Right lung (tissue), 5 donors: ENCODE data around the gene INPP5D. TPM values are rescaled to one million over a fixed set of nuclear protein-coding genes. Genes with fewer than 3 reads are reported as not detected.

Experiments used
- DNase-seq, 2 donors: peaks; one replicate each; pipeline ENCODE4 v3.0.0-alpha.2; 2013
- polyA plus RNA-seq, 5 donors: library from polyadenylated mRNA; unstranded; fragments of 120-200 nt; gene quantifications; one replicate each; pipeline versions ENCODE4 v1.2.1 to v1.2.3, GENCODE V29; 2013; ENCODE audit warnings: inconsistent platforms in 1 of 5, low replicate concordance in 1 of 5; ENCODE audit not compliant: insufficient read length in 5 of 5, insufficient read depth in 1 of 5

The INPP5D gene
- polyA plus RNA-seq, 5 donors, result 8.4 to 14.6 (median 12.8) TPM

DNA sequence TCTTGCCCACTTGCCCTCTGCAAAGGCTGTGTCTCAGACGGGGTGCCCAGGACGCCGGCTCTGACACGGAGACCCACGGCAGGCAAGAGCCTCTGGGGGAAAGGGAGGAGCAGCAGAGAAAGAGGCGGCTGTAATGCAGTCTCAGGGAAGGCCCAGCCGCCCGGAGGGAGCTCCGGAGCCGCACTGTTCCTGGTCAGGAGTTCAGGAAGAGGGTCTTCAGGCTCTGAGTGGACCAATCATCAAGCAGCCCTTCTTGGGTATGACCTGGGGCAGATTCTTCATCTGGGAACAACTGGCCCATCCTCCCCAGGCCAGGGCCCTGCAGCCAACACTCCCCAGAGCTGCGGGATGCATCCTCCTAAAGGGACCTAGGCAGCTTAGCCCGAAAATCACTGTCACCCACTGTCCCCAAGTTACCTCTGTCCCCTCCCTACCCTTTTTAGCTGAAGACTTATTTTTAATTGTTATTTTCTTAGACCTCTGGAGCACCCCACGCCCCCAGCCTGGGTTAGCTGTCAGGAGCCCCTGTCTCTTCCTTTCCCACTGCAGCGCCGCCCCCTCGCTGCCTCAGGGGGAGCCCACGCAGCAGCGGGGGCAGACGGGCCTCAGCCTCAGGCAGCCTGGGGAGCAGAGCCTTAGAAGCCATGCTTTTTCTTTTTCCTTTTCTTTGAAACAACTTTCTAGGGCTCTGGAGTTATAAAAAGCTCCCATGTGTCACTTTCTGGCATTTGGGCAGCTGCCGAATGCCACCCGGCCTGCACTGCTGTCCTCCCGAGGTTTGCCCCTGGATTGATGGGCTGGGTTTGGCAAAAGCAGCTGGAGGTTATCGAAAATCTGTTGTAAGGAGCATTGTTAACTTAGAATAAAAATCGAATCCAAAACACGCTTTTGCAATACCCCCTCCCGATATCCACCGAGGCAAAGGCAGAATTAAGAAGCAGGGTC lies 28.3 kb upstream of the INPP5D start:
- no peak for DNase-seq

- no peak for DNase-seq
Measured at GRCh38 chr2:233032551-233033320, 27.4 kb upstream of the INPP5D start, which contains the start of gene NEU2. Gene NEU2 (plus strand): TSS chr2:233032672. CDS start chr2:233032672, 0 bp downstream.

DNA sequence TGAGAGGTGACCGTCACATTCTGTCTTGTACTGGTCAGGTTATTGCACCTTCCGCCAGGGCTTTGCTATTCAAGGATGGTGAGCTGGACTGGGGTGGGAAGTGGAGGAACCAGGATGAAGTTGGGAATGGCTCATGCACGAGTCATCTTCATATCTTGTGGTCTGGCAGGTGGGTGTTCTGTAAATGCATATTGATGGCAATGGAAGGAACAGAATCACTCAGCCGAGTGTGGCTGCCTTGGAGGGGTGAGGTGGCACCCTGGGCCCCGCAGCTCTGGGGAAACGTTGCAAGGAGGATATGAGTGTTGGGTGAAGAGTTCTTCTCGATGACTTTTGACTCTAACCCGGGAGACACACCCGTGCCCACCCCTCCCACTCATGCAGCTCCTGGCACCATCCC lies 26.5 kb upstream of the INPP5D start:
- no peak for DNase-seq

DNA sequence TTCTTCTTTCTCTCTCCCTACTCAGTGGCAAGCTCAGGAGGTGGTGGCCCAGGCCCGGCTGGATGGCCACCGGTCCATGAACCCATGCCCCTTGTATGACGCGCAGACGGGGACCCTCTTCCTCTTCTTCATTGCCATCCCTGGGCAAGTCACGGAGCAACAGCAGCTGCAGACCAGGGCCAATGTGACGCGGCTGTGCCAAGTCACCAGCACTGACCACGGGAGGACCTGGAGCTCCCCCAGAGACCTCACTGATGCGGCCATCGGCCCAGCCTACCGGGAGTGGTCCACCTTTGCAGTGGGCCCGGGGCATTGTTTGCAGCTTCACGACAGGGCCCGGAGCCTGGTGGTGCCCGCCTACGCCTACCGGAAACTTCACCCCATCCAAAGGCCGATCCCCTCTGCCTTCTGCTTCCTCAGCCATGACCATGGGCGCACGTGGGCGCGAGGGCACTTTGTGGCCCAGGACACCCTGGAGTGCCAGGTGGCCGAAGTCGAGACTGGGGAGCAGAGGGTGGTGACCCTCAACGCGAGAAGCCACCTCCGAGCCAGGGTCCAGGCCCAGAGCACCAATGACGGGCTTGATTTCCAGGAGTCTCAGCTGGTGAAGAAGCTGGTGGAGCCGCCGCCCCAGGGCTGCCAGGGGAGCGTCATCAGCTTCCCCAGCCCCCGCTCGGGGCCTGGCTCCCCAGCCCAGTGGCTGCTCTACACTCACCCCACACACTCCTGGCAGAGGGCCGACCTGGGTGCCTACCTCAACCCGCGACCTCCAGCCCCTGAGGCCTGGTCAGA lies 25.9 kb upstream of the INPP5D start:
- DNase-seq, result no peak

DNA sequence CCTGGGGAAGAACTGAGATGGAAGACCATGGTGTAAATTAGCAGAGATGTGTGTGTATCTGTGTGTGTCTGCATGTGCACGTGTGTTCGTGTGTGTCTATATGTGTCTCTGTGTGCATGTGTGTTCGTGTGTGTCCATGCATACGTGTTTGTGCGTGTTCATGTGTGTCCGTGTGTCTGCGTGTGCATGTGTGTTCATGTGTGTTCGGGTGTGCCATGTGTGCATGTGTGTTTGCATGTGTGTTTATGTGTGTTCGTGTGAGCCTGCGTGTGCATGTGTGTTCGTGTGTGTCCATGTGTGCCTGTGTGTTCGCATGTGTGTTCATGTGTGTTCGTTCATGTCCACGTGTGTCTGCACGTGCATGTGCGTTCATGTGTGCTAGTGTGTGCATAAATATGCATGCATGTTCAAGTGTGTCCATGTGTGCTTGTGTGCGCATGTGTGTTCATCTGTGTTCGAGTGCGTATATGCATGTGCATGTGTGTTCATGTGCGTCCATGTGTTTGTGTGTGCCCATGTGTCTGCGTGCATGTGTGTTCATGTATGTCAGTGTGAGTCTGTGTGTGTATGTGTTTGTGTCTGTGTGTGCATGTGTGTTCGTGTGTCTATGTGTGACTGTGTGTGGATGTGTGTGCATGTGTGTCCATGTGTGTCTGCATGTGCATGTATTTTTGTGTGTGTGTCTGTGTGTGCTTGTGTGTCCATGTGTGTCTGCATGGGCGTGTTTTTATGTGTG lies 24.5 kb upstream of the INPP5D start:
- no peak for DNase-seq

GRCh38 chr2:233036162-233036838 lies 23.8 kb upstream of the INPP5D start:
- DNase-seq, result no peak

- DNase-seq, result no peak
Measured at GRCh38 chr2:233037078-233037477, 23.1 kb upstream of the INPP5D start.

DNA sequence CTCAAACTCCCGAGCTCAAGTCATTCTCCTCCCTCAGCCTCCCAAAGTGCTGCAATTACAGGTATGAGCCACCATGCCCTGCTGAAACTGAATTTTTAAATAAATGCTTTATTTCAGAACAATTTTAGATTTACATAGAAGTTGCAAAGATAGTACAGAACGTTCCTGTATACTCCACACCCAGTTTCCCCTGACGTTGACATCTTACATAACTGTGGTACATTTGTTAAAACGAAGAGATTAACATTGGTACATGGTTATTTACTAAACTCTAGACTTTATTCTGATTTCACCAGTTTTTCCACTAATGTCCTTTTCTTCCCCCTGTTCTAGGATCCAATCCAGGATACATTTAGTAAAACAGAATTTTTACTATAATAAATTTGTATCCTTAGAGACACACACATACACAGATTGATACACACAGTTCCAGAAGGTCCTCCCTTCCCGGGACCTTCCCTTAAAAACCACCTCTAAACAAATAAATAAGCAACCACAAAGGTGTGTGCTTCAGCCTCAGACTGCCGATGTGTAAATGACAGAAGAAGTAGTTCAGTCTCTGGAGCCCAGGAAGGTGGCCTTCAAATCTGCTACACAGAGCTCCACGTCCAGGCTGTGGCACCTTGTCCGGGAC lies 20.8 kb upstream of the INPP5D start:
- DNase-seq, result no peak

DNA sequence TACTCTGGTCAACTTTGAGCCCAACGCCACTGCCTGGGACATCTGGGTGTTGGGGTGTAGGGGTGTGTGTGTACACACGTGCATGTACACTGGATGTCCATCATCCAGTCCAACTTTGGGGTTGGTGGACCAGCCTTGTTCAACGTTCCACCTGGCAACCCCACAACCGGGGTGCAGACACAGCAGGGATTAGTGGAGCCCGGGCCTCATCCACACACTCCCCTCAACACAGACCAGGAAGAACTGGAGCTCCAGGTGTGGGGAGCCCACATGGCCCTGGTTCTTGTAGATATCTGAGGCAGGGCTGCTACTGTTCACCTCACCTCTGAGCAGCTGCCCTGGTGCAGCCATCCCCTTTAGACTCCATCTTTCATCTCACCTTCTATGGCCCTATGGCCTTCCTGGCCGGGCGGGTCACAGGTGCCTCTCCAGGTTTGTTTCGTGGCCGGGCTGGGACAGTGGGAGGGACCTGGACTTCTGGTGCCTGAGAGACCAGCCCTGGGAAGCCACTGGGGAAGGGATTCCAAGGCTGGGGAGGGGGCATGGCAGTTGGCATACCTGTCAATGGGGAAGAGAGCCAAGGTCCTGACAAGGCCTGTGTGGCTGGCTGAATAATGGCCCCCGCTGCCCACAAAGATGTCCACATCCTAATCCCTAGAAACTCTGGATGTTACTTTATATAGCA lies 20.2 kb upstream of the INPP5D start:
- DNase-seq, result no peak

DNA sequence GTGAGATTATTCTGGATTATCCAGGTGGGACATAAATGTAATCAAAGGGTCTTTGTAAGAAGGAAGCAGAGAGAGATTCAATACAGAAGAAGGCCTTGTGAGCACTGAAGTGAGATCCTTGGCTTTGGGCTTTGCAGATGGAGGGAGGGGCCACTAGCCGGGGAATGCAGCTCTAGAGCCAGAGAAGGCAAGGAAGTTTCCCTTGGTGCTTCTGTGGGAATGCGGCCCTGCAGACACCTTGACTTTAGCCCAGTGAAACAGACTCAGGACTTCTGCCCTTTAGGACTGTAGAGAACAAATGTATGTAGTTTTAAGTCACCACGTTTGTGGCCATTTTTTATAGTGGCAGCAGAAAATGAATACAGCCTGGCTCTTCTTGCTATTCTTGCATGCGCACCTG lies 19.6 kb upstream of the INPP5D start:
- DNase-seq, result no peak

DNA sequence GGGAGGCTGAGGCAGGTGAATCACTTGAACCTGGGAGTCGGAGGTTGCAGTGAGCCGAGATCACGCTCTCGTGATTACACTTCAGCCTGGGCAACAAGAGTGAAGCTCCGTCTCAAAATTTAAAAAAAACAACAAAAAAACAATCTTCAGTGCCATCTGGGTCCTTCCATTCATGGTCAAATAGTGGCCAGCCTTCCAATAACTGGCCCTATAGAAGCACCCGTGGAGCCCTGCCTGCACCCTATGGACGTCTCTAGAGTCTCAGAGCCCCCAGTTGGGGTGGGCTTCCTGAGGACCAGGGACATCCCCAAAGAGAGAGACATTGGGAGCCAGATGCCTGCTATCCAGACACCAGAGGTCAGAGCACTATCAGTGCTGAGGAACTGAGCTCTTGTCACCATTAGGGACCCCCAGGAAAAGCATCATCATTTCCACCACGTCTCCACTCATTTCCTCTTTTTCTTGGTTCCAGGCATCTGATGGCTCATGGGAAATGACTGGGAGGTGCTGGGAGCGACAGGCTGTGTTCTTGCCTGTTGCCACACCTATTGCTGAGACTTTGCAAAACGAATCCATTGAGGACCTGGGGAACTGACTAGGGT lies 18.3 kb upstream of the INPP5D start:
- DNase-seq, result no peak

GRCh38 chr2:233042549-233042948 lies 17.6 kb upstream of the INPP5D start:
- no peak for DNase-seq

- no peak for DNase-seq
Measured at GRCh38 chr2:233044974-233045605, 15.1 kb upstream of the INPP5D start.

GRCh38 chr2:233047206-233047605 lies 12.9 kb upstream of the INPP5D start:
- no peak for DNase-seq

DNA sequence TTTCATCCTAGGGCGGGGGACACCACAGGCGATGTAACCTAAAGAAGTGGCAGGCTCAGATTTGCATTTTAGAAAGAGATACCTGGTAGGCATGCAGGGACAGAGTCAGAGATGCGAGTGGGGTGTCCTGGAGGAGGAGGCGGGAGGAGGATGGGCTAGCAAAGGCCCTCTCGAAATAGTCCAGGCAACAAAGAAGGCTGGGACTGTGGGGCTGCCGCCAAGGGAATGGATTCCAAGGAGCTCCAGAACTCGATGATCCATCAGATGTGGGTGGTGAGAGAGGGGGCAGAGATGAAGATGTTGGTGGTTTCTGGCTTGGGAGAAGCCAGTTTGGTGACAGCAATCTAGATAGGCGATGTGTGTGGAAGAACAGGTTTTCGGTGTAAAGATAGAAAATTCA lies 12.5 kb upstream of the INPP5D start:
- DNase-seq, result no peak

DNA sequence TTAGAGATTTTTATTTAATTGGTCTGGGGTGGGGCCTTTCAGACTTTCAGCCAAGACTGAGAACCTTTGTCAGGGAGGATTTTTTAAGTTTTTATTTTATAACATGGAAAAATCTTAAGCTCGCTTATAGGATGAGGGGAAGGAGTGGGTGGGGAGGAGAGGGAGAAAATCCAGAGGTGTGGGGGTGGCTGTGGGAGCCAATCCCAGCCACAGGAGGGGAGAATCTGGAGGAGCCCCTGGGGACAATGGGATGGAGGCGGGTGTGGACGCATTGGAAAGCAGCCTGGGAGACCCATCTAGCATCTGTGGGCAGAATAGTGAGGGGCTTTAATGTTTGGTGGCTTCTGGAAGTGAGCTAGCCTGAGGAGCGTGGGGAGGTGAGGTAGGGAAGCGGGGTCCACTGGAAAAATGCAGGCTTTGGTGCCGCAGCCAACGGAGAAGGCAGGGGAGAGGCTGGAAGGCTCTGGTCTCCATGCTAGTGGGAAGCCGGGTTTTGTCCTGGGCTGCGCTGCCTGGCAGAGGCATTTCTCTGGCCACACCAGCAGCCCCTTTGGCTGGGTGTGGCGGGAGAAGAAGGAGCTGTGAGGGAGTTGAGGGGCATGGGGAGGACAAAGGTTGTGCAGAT lies 11.5 kb upstream of the INPP5D start:
- no peak for DNase-seq

DNA sequence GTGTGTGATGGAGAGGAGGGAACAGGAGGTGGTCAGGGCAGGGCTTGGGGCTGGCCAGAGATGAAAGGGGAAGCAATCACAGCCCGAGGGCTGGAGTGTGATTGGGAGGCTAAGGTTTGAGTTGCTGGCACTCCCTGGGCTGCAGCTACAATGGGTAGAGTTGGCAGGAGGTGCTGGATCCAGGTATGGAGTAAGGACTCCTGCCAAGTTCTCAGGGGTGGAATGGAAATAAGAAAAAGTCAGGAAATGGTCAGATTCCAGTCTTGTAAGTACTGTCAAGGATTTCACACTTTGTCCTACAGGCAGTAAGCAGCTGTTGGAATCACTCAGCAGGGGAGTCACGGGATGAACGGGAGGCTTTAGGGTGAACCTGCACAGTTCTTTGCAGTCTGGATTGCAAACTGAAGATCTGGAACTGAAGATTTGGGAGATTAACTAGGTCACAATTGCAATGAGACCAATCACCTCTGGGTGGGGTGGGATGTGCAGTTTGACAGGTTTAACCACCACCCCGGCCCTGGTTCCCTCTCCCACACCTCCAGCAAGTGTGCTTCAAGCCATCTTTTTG lies 10.9 kb upstream of the INPP5D start:
- DNase-seq, result no peak
